Stromal cell of bone marrow (primary cell): ENCODE measurements around the gene TIMP2.
"Not testable (repeated sequence)": the region's sequence is repeated elsewhere in the genome, so short reads cannot be mapped to it uniquely, and the experiment has no call there.

Experiments used
- DNase-seq: peaks from one replicate; pipeline ENCODE4 v3.0.0-alpha.2; 2012; ENCODE audit warnings: low read depth

Gene TIMP2

DNA sequence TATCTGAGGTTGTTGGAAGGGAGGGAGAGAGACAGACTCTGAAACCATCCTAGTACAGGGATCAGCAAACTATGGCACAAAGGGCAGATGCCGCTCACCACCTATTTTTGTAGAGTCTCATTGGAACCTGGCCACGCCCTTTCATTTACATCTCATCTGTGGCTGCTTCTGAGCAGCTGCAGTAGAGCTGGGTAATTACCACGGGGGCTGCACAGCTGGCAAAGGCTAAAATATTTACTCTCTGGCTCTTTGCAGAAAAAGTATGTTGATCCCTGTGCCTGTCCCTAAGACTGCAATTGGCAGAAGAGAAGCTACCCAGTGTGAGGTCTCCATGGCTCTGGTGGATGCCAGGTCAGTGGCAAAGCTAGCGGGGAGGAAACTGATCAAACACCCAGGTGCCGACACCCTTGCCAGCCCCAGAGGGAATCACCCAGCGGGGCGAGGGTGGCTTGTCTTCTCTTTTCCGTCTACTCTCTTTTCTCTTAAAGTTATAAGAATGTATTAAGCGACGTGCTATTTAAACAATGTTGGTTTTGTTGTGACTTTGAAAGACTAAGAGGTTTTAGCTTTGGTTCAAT lies 36.2 kb downstream of the TIMP2 start:
- DNase-seq: no peak

DNA sequence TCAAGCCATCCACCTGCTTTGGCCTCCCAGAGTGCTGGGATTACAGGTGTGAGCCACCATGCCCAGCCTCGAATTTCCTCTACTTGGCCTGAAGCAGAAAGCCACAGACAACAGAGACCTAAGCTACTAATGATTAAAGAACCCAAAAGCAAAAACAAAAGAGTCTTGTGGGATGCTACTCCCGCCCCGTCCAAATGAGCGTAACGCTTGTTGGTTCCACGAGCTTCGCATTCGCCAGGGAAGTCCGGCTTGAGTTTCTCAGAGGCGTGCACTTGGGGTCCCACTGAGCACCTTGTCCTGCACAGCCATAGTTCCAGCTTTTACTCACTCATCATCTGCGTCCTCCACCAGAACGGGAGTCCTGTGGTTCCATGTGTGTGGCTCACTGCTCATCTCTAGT lies 38.2 kb downstream of the TIMP2 start:
- no peak for DNase-seq

DNA sequence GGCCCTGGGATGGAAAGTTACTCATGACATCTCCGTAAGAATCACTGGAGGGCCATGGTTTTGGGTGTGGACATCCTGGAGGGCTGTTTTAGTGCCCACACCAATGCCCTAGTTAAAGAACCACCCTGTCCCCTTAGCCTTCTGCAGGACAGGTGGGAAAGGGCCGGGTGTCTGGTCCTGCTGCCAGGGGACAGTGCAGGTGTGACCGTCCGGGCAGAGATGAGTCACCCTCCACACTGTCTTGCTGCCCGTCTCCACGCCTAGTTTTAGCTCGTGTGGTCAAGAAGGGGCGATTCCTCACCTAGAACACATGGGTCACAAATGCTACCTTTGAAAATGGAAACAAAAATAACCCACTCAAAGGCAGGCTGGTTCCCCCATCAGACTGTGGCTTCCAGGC lies 39.2 kb downstream of the TIMP2 start:
- DNase-seq: no peak

DNA sequence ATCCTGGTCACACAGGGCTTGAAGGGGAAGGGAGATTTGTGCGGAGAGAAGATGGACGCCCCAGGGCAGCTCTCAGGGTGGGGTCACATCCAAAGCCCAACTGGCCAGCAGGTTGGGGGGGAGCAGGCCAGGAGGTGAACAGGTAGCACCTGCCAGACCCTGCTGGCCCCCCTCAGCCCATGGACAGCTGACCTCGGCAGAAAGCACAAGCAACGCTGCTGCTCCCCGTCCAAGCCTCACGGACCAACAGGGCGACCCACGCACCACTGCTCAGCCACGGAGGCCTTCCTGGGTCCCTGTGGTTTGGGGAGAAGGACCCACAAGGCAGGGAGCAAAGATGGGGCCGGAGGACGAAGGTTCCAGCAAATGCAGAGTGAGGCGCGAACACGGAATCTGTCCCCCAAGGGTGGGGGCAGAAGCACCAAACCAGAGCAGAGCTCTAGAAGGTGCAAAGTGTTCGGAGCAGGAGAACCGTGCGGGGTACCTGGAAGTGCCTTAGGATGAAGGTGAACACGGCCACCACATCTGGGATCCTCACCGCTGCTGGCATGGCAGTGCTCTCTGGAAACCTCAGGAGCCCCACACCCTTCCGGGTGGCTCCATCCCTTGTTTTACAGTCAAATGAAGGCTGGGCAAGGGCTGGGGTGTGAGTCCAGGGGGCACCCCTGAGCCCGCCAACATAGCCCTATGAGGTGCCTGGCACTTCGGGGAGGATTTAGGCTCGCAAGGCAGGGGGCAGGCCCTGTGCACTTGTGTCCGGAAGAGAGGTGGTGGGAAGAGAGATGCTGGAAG lies 40.1 kb downstream of the TIMP2 start:
- no peak for DNase-seq

DNA sequence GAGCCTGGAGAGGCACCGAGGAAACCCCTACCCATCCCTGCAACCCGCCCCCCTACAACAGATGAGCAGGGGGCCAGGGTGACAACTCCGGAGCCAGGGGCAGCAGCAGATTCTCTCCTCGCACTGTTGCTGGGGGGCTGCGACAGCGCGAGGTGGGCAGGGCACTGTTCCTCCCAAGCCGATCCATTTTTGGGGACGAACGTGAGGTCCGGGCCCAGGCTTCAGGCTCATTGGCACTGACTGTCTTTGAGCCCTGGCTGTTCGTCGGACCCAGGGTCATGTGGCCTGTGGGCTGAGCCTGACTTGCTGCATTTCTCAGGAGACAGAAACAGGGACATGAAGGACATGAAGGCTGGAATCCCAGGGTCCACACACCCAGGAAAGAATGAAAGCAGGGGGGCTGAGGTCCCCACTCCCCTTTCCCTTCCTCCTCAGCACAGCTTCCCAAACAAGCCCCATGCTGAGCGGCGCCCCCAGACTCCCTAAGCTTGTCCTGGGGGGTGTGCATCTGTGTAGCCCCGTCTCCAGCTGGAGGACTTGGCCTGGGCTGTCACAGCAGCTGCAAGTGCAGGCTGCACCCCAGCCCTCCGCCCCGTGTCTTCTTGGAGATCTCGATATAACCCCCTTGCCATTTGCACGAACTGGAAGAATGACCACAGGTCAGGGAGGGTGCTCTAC lies 40.9 kb downstream of the TIMP2 start:
- no peak for DNase-seq

DNA sequence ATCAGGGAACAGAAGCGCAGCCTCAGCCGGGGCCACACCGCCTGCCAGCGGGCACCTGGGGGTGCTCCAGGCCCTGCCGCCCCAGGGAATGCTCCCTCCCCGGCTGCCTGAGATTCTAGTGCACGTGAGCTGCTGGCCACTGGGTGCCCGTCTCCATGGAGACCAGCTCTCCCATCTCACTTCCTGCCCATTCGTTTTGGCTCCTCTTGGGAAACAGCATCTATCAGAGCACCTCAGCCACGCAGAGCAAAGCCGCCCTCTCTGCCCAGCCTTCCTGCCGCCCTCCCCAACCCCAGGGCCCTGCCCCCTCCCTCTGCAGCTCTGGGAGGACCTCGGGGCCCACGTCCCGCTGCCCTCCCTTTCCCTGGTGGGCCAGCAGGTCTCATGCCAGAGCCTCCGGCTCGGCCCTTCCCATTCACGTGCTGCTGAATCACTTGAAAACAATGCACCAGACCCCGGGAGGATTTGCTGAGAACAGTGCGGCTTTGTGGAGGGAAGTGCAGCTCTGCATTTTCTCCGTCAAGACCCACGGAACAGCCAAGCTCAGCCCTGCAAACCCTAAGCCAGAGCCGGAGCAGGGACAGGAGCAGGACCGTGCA lies 41.6 kb downstream of the TIMP2 start:
- DNase-seq: peak; percentile 94

DNA sequence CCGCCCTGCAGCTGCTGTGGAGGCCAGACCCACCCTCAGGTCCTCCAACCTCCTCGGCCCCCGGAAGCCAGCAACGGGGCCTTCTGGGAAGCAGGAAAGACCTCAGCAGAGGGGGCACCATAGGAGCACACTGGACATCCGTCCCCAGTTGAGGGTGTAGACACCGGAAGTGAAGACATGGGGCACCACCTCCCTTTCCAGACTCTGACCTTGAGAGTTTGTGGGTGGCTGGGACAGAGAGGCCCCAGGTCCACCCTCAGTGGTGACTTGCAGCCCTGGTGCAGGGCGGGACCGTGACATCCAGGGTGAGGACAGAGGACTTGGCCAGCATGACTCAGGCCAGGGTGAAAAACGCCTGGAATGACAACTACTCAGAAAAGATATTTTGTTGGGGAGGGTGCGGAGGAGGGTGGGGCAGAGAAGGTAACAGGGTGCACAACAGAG lies 42.1 kb downstream of the TIMP2 start:
- DNase-seq: peak; percentile 57

DNA sequence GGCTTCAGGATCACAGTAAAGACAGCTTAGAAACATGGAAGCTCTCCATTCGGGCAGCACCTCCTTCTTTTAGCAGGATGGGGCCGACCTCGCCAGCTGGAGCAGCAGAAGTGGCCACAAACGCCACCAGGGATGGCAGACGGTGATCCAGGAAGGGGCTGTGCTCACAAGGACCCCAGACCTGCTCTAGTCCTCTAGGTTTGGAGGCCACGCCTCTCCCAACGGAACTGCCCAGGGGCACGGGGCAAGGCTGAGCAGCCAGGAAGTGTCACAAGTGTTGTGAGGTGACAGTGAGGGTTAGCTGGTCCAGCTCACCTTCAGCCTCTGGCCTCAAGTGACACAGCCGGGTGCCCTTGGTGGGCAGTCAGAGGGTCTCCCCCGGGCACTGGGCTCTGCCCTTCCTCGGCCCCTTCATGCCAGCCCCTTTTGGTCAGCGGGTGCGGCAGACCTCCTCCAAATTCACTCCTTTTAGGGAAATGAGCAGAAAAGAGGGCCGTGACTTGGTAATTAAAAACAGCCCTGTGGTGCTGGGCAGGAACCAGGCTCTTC lies 42.6 kb downstream of the TIMP2 start:
- DNase-seq: no peak

DNA sequence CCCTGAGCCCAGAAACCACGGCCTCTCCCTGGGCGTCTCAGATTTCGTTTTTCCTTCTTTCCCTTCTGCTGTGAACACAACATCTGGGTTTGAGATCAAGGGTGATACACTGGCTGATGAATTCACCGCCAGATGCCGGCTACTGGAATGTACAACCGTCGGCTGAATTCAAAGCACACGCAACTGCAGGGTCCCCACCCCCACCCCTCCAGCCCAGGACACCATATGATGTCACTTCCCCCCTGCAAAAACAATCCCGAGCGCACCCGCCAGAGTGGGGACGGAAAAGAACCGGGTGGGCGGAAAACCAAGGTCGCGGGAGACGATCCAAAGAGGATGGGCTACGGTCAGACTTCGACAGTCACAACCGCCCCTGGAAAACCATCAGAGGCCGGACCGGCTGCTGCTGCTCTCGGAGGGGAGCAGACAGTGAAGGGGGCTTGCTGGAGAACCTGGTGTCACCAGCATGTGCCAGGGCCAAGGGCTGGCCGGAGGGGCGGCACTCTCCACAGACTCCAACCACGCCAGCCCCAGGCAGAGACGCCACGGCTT lies 45.5 kb downstream of the TIMP2 start:
- DNase-seq: peak; percentile 90

DNA sequence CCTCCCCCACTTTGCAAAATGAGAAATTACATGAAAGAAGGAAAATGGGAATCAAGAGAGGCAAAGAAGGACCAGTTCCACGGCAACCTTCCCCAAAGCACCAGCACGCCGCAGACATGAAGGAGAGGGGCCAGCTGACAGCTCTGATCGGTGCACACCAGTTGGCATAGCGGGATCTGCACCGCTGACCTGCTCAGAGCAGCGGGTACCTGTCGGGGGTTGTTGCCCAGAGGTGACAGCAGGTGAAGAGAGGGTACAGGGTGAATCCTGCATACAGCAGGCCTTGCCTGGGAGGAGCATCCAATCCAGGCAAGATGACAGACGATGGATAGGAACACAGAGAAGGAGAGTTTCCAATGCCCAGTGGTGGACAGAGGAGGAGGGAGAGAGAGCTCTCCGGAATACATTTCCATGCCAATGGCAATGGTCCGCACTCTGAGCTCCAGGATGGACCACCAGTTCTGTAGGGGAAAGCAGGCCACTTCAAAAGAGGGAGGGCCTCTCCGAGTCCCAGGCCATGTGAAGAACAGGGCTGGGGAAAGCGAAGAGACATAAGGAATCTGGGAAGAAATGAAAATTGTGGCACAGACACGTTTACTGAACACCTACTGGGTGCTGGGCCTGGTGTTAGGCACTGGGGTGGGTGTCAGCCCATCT lies 46.2 kb downstream of the TIMP2 start:
- DNase-seq: no peak

DNA sequence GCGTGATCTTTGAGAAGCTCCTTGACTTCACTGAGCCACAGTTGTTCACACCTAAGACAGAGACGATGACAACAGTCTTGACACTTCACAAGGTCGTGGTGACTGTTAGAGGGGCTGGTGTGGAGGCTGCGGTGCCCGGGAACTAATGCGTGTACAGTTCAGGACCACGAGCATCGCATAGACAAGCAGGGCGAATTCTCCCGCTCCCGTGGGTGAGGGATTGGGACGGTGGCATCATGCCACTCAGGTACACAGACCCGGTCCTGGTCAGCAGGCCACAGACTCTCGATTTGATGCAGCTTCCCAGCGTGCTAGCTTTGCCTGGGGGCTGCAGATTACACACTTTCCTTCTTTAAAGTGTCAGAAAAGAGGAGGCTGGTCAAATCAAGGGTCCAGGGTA lies 46.9 kb downstream of the TIMP2 start:
- no peak for DNase-seq

DNA sequence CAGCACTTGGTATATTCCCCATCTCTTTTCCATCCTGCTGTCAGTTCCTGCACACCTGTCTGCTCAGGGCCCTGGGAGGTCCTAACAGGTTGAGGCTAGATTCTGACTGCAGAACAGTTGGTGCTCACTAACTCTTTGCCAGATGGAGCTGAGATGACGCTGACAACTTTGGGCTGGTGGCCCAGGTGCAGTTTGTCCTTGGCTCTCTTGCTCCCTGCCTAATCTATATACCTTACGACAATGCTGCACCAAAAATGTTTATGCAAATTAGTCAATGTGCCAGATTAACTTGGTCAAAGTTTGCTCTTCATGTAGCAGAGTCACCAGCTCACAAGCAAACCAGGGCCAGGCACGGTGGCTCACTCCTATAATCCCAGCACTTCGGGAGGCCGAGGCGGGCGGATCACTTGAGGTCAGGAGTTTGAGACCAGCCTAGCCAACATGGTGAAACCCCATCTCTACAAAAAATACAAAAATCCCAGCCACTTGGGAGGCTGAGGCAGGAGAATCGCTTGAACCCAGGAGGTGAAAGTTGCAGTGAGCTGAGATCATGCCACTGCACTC lies 48.2 kb downstream of the TIMP2 start:
- not testable (repeated sequence) for DNase-seq

DNA sequence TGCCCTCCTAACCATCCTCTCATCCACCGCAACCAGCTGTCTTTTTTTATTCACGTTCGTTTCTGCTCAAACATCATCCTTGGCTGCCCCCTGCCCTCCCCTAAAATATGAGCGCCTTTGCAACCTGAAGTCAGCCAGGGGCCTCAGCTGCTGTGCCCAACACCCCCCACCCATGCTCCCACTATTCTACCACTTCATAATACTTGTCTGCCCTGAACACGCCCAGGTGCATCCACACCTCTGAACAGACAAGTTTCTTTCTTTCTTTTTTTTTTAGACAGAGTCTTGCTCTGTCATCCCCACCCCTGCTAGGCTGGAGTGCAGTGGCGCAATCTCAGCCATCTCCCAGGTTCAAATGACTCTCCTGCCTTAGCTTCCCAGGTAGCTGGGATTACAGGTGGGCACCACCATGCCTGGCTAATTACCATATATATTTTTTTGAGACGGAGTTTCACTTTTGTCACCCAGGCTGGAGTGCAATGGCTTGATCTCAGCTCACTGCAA lies 49.0 kb downstream of the TIMP2 start:
- DNase-seq: no peak

DNA sequence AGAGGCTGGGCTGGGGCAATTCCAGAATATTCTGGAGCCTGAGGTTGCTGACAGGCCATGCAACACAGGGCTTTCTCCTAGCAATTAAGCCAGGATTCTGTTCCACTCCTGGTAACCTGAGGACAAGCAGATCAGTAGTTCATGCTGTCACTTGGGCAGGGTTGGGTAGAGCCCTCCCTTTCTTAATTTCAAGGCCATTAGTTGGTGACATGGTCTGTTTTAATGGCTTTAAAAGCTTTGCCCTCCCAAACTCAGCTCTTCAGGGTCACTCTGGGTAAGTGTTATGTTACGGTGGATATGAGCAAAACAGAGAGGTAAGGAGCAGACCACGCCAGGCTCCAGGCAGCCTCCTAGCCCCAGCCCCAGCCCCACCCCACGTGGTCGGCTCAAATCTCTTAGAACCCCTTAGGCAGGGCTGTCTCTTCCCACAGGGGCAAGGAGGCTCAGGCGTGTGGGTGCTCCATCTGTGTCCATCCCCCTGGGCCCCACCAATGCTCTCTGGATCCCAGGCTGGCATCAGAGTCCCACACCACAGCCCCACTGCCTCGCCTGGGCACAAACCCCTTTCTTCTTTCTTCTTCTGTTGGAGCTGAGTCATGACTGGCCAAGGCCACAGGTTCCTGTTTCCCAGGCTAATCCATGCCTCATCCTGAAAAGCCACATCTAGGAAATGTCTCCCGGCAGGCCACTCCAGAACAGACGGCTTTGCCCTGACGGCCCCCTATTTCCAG lies 49.7 kb downstream of the TIMP2 start:
- no peak for DNase-seq

DNA sequence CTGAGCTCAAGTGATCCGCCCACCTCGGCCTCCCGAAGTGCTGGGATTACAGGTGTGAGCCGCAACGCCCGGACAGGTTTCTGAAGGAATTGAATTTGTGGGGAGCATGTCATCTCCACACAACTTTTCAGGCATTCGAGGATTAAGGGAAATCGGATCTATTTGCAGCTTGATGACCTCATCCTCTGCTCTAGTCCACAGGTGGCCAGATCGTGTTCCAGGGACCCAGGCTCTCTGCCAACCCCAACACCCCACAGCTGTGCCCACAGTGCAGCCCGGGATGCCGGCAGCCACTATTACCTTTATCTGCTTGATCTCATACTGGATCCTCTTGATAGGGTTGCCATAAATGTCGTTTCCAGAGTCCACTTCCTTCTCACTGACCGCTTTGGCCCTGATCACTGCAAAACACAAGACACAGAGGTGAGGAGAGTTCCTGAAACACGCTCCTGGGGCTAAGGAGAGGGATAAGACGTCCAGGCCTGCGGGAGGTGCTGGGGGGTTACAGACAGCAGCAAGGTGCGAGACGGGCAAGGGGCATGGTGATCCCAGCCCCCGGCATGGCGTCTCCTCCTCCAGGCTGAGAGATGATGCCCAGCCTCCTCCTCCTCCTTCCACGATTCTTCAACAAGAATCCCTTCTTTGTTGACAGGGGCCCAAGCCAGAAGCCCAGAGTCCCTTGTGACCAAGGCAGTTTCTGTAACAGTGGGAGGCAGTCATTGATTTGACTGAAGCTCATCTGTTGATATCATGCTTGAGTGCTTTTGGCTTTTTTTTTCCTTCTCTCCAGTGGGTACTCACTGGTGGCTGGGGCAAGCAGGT lies 51.5 kb downstream of the TIMP2 start:
- no peak for DNase-seq

DNA sequence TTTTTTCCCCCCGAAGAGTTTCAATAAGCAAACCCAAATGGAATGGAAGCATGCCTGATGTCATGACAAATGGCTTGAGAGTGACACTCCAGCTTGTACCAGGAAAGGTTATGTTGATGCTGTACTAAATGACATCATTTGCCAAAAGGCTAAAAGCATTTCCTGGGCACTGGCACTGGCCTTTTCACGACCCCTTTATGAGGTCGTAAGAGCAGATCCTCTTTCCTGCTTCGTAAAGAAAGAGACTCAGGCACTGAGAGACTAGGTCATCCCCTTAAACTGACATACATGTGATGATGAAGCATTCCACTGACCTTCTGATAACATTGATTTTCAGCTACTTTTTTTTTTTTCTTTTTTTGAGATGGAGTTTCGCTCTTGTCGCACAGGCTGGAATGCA lies 52.7 kb downstream of the TIMP2 start:
- no peak for DNase-seq

DNA sequence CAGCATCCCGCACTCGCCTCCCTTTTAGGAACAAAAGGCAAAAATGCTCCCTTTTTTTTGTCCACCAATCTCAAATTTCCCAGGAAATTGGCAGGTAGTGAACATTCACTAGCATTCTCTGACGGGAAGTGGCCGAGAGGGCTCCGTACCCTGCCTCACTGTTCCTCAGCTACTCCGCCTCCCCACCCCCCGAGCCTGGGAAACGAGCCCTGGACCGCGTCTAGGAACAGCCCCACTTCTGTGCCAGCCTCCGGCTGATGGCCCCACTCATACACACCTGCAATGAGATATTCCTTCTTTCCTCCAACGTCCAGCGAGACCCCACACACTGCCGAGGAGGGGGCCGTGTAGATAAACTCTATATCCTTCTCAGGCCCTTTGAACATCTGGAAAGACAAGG lies 54.6 kb downstream of the TIMP2 start:
- no peak for DNase-seq

DNA sequence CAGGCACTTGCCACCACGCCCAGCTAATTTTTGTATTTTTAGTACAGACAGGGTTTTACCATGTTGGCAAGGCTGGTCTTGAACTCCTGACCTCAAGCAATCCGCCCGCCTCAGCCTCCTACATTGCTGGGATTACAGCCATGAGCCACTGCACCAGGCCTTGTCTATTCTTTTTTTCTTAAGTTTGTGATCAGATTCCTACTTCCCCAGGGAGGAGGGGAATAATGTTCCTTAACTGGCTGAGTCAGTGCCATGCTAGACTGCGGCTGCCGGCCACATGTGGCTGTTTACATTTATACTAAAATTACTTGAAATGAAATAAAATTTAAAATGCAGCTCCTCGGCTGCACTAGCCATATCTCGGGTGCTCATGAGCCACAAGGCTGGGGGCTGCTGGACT lies 56.8 kb downstream of the TIMP2 start:
- peak; percentile 72 for DNase-seq

DNA sequence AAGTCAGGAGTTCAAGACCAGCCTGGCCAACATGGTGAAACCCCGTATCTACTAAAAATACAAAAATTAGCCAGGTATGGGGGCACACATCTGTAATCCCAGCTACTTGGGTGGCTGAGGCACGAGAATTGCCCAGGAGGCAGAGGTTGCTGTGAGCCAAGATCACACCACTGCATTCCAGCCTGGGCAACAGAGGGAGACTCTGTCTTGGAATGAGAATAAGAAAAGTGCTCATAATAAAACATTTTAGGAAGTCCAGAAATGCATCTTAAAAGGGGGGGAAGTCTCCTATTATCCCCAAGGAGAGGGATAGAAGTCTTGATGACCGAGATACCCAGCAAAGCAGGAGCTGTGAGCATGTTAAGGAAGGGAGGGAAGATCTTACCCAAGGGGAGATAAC lies 58.1 kb downstream of the TIMP2 start:
- not testable (repeated sequence) for DNase-seq
